T-helper 2 cell (primary cell): ENCODE results near the gene KDM4D.

Experiments used
- DNase-seq, 5 experiments: peaks; one replicate each; pipeline versions ENCODE4 v3.0.0 to v3.0.0-alpha.2; 2012 to 2022

The KDM4D gene

GRCh38 chr11:95035316-95035715 is 61.8 kb downstream of the KDM4D start:
- DNase-seq, result no peak

GRCh38 chr11:95037356-95038035 is 64.0 kb downstream of the KDM4D start:
- DNase-seq, result peak in 1 of 5 experiments; percentile 54

GRCh38 chr11:95042239-95042638 is 68.7 kb downstream of the KDM4D start:
- no peak for DNase-seq

- DNase-seq, result no peak
Measured at GRCh38 chr11:95042906-95043305, 69.4 kb downstream of the KDM4D start.

GRCh38 chr11:95044010-95044409 is 70.5 kb downstream of the KDM4D start:
- no peak for DNase-seq

GRCh38 chr11:95045812-95046211 is 72.3 kb downstream of the KDM4D start:
- DNase-seq, result no peak
